IMR-90 (cell line): Measurements from ENCODE around the gene AGBL1. TPM values are rescaled to one million over a fixed set of nuclear protein-coding genes. Genes with fewer than 3 reads are reported as not detected.

Experiments
- ATAC-seq: fragments of 200-7000 bp; cut with Tn5 transposase; 2 replicates; pipeline ENCODE4 v1.9.1; 2020; ENCODE audit warnings: low read depth, mild to moderate bottlenecking, moderate library complexity
- BruUV-seq: library from RNA; stranded (reverse); fragments of 400-500 nt; replicated peaks from 2 replicates; lab custom pipeline; 2021; lab: Mats Ljungman, UMichigan
- CTCF ChIA-PET: fragments of 300-600 bp; formaldehyde crosslinking; extraction: SDS; loops from one replicate; lab custom pipeline; 2021; ENCODE audit warnings: antibody characterized with exemption; lab: Yijun Ruan, JAX
- POLR2A ChIA-PET: fragments of 300-600 bp; sonication (Branson Sonifier 250); formaldehyde crosslinking; loops from one replicate; lab custom pipeline; 2022; ENCODE audit warnings: antibody characterized with exemption; ENCODE audit not compliant: unreplicated experiment; lab: Charles Lee
- DNase-seq: peaks from one replicate; pipeline ENCODE4 v3.0.0; 2013
- H2AFZ ChIP-seq: replicated peaks from 2 replicates; pipeline ENCODE3; 2013; ENCODE audit warnings: low read length, mild to moderate bottlenecking; ENCODE audit not compliant: poor library complexity
- H2AK5ac ChIP-seq: 2 replicates; pipeline ENCODE4 v1.6.1; 2013; ENCODE audit warnings: low read depth, low read length, inconsistent platforms
- H2AK9ac ChIP-seq: replicated peaks from 2 replicates; pipeline ENCODE3; 2013; ENCODE audit warnings: mild to moderate bottlenecking, low read depth, low read length, moderate library complexity; ENCODE audit not compliant: poor library complexity
- H2BK120ac ChIP-seq: 2 replicates; pipeline ENCODE4 v1.6.1; 2013; ENCODE audit warnings: low read depth, low read length, inconsistent platforms
- H2BK15ac ChIP-seq: 3 replicates; pipeline ENCODE4 v1.6.1; 2013; ENCODE audit warnings: low read depth, low read length, inconsistent platforms
- H2BK20ac ChIP-seq: 2 replicates; pipeline ENCODE4 v1.6.1; 2013; ENCODE audit warnings: low read depth, mild to moderate bottlenecking, inconsistent platforms, low read length, moderate library complexity
- H2BK5ac ChIP-seq: 2 replicates; pipeline ENCODE4 v1.6.1; 2013; ENCODE audit warnings: mild to moderate bottlenecking, low read depth, low read length, inconsistent platforms; ENCODE audit not compliant: poor library complexity, severe bottlenecking
- H3K14ac ChIP-seq: replicated peaks from 2 replicates; pipeline ENCODE4 v1.6.1; 2013; ENCODE audit warnings: low read depth, low read length, inconsistent platforms
- H3K18ac ChIP-seq: 2 replicates; pipeline ENCODE4 v1.6.1; 2013; ENCODE audit warnings: low read depth, low read length, control low read depth
- H3K23ac ChIP-seq: 2 replicates; pipeline ENCODE4 v1.6.1; 2013; ENCODE audit warnings: low read depth, low read length, inconsistent platforms
- H3K27ac ChIP-seq: 2 replicates; pipeline ENCODE4 v1.5.1; 2013; ENCODE audit warnings: mild to moderate bottlenecking, control low read depth, low read length; ENCODE audit not compliant: insufficient read depth
- H3K27me3 ChIP-seq: 2 replicates; pipeline ENCODE4 v1.6.1; 2013; ENCODE audit warnings: low read length; ENCODE audit not compliant: control insufficient read depth, insufficient read depth
- H3K36me3 ChIP-seq: 2 replicates; pipeline ENCODE4 v1.6.1; 2013; ENCODE audit warnings: low read length, mixed read lengths; ENCODE audit not compliant: control insufficient read depth, insufficient read depth
- H3K4ac ChIP-seq: 2 replicates; pipeline ENCODE4 v1.6.1; 2013; ENCODE audit warnings: low read depth, low read length, inconsistent platforms
- H3K4me1 ChIP-seq: 2 replicates; pipeline ENCODE4 v1.6.1; 2013; ENCODE audit warnings: low read length, mixed read lengths; ENCODE audit not compliant: control insufficient read depth, insufficient read depth
- H3K4me2 ChIP-seq: 2 replicates; pipeline ENCODE4 v1.6.1; 2013; ENCODE audit warnings: low read depth, mild to moderate bottlenecking, control low read depth, low read length, moderate library complexity
- H3K4me3 ChIP-seq: 2 replicates; pipeline ENCODE4 v1.5.1; 2013; ENCODE audit warnings: low read depth, mild to moderate bottlenecking, control low read depth, low read length, moderate library complexity; ENCODE audit not compliant: insufficient read depth
- H3K56ac ChIP-seq: 2 replicates; pipeline ENCODE4 v1.6.1; 2013; ENCODE audit warnings: low read length, inconsistent platforms; ENCODE audit not compliant: insufficient read depth; ENCODE audit errors: extremely low read depth
- H3K79me1 ChIP-seq, 2 experiments: 2 replicates each; pipeline ENCODE4 v1.6.1; 2013; ENCODE audit warnings: low read length in 2 of 2, inconsistent platforms in 1 of 2, low read depth in 1 of 2
- H3K9ac ChIP-seq: 2 replicates; pipeline ENCODE4 v1.6.1; 2013; ENCODE audit warnings: low read depth, low read length, control low read depth
- H3K9me1 ChIP-seq: 2 replicates; pipeline ENCODE4 v1.6.1; 2013; ENCODE audit warnings: low read length, inconsistent platforms; ENCODE audit not compliant: insufficient read depth
- H3K9me3 ChIP-seq: 2 replicates; pipeline ENCODE4 v1.6.1; 2013; ENCODE audit warnings: low read length; ENCODE audit not compliant: control insufficient read depth, insufficient read depth
- H4K20me1 ChIP-seq: 2 replicates; pipeline ENCODE4 v1.6.1; 2013; ENCODE audit warnings: low read length, inconsistent platforms; ENCODE audit not compliant: insufficient read depth
- H4K5ac ChIP-seq: 2 replicates; pipeline ENCODE4 v1.6.1; 2013; ENCODE audit warnings: mild to moderate bottlenecking, low read depth, low read length, control low read depth
- H4K8ac ChIP-seq, 2 experiments: 2 replicates each; pipeline ENCODE4 v1.6.1; 2013; ENCODE audit warnings: low read depth in 2 of 2, low read length in 2 of 2, control low read depth in 1 of 2, inconsistent platforms in 1 of 2
- H4K91ac ChIP-seq: 2 replicates; pipeline ENCODE4 v1.6.1; 2013; ENCODE audit warnings: low read depth, low read length, inconsistent platforms; ENCODE audit not compliant: insufficient read depth
- CTCF ChIP-seq: conservative IDR thresholded peaks from 2 replicates; pipeline ENCODE4 v1.5.1; 2012; ENCODE audit warnings: mild to moderate bottlenecking, low read depth, low read length, improper control_type of control experiment
- WGBS, 2 experiments: methylation state at CpG; one replicate each; pipeline versions ENCODE4 v1.1.5 to v1.1.7; 2013; ENCODE audit warnings: missing lambda C conversion rate in 2 of 2; ENCODE audit not compliant: insufficient read length in 1 of 2; ENCODE audit errors: extremely low coverage in 2 of 2; 5-methylcytosine and 5-hydroxymethylcytosine counted together
- dilution Hi-C: fragments of 300-500 bp; cut with HindIII; formaldehyde crosslinking; loops from one replicate; pipeline ENCODE4 v1.14.3; 2018; ENCODE audit warnings: low sequenced_read_pairs; ENCODE audit not compliant: unreplicated experiment
- in situ Hi-C: fragments of 300-500 bp; cut with MboI; formaldehyde crosslinking; loops from 3 replicates; pipeline ENCODE4 v1.14.3; 2019; ENCODE audit warnings: low sequenced_read_pairs, inconsistent platforms, mixed read lengths
- intact Hi-C: fragments of 100-400 bp; cut with micrococcal nuclease; formaldehyde crosslinking; loops from 2 replicates; pipeline ENCODE4 v1.10.0; 2022
- polyA plus RNA-seq, 3 experiments: library from polyadenylated mRNA; depleted of rRNA; stranded (reverse); fragments of >200 nt; gene quantifications; 2 replicates each; pipeline ENCODE4 v1.2.3, GENCODE V29; 2012; ENCODE audit warnings: low replicate concordance in 1 of 3
- total RNA-seq: library from RNA; depleted of rRNA; stranded (reverse); fragments of >200 nt; gene quantifications from 2 replicates; pipeline ENCODE4 v1.2.3, GENCODE V29; 2012

The AGBL1 gene
- total and polyA plus RNA-seq, 2 of the 4 experiments (the other 2 are of a cell fraction): not detected

- no peaks in the 10 kb centered on the region for H3K9me1 ChIP-seq
- TF ChIP-seq CTCF: no peak
- no peak overlapping the region for H3K9ac ChIP-seq
- H3K79me1 ChIP-seq: no peaks in the 10 kb centered on the region
- no peak overlapping the region for H3K4me3 ChIP-seq
- no peak overlapping the region for H2BK120ac ChIP-seq
- H3K9me3 ChIP-seq: peaks cover 30% of the 10 kb centered on the region
- H2AK9ac ChIP-seq: no peak overlapping the region
- H3K27ac ChIP-seq: no peak overlapping the region
- no peak overlapping the region for H2BK15ac ChIP-seq
- dilution Hi-C loops (no loop called here), intact Hi-C loops (no loop called here), in situ Hi-C loops (no loop called here)
- no peak overlapping the region for H2BK20ac ChIP-seq
- H3K4me2 ChIP-seq: no peak overlapping the region
- H4K8ac ChIP-seq: no peak overlapping the region
- H3K23ac ChIP-seq: no peak overlapping the region
- H3K18ac ChIP-seq: no peak overlapping the region
- DNase-seq (no peak), ATAC-seq (no peak)
- H2AFZ ChIP-seq: no peak overlapping the region
- 86% methylated on average over 8 of the region's 12 CpGs; no CpG with 5 or more reads in 1 of the 2 experiments for WGBS, 2 experiments
- no peak overlapping the region for H2AK5ac ChIP-seq
- ChIA-PET POLR2A (no interaction called here), CTCF (no interaction called here)
- no TSS peak for BruUV-seq
- no peaks in the 10 kb centered on the region for H4K20me1 ChIP-seq
- H3K14ac ChIP-seq: no peak overlapping the region
- no peak overlapping the region for H3K56ac ChIP-seq
- no peak overlapping the region for H2BK5ac ChIP-seq
- no peaks in the 10 kb centered on the region for H3K36me3 ChIP-seq
- no peaks in the 10 kb centered on the region for H3K27me3 ChIP-seq
- no peak overlapping the region for H4K91ac ChIP-seq
- H4K5ac ChIP-seq: no peak overlapping the region
- no peak overlapping the region for H3K4ac ChIP-seq
- H3K4me1 ChIP-seq: no peaks in the 10 kb centered on the region
Measured at GRCh38 chr15:86061581-86061980, 18.1 kb upstream of the AGBL1 start.
